Adrenal gland (tissue), 5 donors: ENCODE results near the gene BIK.

Experiments
- POLR2A ChIP-seq, 2 donors: fragments of 450-650 bp; IDR thresholded peaks; one replicate each; pipeline ENCODE4 v1.6.1; 2017; ENCODE audit warnings: antibody characterized with exemption in 2 of 2, mild to moderate bottlenecking in 2 of 2, moderate library complexity in 1 of 2
- TF ChIP-seq, protein P1 (sequence below), 6 experiments: fragments of 450-650 bp in 4 of 6; fragments of 200-600 bp in 2 of 6; sonication (generic) in 1 of 6; IDR thresholded peaks; 1 replicate in 5 of 6; 2 replicates in 1 of 6; pipeline versions ENCODE4 v1.5.1 to v1.8.0; 2016 to 2021; ENCODE audit warnings: antibody characterized with exemption in 6 of 6, mild to moderate bottlenecking in 2 of 6, moderate library complexity in 1 of 6
- donor health status: DM: no; HTN: no; CAD: no.

DNA sequence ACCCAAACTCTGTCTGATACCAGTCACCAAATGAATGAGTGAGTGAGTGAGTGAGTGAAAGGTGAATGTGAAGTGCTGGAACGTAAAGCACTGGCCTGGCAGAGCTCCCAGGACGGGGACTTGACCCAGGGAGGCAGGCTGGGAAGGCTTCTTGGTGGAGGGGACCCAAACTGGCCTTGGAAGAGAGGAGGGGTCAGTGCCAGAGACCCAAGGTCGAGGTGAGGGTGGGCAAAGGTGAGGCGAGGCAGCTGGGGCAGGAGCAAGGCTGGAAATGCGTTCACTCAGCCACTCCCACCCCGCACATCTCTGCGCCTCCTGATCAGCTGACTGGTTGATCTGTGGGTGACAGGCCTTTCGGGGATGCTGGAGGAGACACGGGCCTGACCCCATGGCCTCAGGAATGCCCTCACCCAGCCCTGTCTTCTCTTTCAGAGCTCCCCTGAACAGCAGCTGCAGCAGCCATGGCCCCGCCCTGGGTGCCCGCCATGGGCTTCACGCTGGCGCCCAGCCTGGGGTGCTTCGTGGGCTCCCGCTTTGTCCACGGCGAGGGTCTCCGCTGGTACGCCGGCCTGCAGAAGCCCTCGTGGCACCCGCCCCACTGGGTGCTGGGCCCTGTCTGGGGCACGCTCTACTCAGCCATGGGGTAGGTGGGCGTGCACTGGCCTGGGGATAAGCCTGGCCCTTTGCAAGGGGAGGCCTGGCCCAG is 48.4 kb downstream of the BIK start:
- TF ChIP-seq, protein P1, sequence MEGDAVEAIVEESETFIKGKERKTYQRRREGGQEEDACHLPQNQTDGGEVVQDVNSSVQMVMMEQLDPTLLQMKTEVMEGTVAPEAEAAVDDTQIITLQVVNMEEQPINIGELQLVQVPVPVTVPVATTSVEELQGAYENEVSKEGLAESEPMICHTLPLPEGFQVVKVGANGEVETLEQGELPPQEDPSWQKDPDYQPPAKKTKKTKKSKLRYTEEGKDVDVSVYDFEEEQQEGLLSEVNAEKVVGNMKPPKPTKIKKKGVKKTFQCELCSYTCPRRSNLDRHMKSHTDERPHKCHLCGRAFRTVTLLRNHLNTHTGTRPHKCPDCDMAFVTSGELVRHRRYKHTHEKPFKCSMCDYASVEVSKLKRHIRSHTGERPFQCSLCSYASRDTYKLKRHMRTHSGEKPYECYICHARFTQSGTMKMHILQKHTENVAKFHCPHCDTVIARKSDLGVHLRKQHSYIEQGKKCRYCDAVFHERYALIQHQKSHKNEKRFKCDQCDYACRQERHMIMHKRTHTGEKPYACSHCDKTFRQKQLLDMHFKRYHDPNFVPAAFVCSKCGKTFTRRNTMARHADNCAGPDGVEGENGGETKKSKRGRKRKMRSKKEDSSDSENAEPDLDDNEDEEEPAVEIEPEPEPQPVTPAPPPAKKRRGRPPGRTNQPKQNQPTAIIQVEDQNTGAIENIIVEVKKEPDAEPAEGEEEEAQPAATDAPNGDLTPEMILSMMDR (IDR thresholded peaks at IDR 0.05): no peak
- TF ChIP-seq POLR2A (IDR thresholded peaks at IDR 0.05): no peak
